HG03066 (cell line): Measurements from ENCODE around the gene DGUOK.
"Not testable (repeated sequence)": the region's sequence is repeated elsewhere in the genome, so short reads cannot be mapped to it uniquely, and the experiment has no call there.

ENCODE experiments used
- ATAC-seq: cut with Tn5 transposase; IDR thresholded peaks from one replicate; pipeline ENCODE4 v1.9.1; 2021; ENCODE audit warnings: low read depth; ENCODE audit not compliant: unreplicated experiment

The DGUOK gene

GRCh38 chr2:73919596-73920228 is 7.0 kb upstream of the DGUOK start:
- ATAC-seq: no peak

DNA sequence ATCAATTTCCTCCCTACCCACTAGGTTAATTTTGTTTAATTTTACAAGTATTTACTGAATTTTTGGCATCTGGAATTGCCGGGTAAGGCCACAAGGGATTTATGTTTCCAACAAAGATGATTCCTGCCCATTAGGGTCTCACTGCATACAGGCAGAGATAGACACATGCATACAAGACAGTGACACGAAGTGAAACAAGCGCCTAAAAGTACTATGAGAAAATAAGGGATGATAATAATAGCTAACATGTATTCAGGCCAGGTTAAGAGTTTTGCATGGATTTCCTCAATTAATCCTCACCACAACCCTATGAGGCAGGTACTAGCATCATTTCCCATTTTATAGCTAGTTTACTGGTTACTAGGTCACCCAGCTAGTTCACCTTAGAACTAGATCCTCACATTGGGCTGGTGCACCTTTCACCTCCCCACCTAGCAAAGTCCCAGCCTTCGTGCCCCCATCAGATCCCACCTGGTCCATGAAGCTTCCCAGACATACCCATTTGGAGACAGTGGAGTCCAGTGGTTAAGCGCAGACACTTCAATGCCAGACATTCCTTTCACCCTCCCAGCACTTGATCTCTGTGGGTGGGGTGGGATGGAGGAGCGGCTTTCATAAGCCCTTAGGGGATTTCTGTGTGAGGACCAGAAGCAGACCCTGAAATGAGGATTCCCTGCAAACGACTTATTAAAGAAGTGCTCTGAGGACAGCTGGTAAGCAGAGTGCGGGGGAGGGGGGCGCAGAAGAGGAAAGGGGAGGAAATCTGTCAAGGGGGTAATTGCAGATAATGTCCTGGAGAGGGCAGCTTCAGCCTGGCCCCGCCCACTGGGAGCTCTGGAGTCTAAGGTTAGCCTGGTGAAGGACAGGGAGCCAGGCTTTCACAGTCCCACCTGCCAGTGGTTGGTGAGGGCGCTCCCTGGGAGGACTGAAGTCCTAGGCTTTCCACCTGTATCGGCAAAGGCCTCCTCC is 5.8 kb upstream of the DGUOK start:
- ATAC-seq: no peak

- ATAC-seq: no peak
These were observed 5.1 kb upstream of the DGUOK start for GRCh38 chr2:73921581-73921980.

- no peak for ATAC-seq
These were observed 4.0 kb upstream of the DGUOK start for GRCh38 chr2:73922681-73923080.

DNA sequence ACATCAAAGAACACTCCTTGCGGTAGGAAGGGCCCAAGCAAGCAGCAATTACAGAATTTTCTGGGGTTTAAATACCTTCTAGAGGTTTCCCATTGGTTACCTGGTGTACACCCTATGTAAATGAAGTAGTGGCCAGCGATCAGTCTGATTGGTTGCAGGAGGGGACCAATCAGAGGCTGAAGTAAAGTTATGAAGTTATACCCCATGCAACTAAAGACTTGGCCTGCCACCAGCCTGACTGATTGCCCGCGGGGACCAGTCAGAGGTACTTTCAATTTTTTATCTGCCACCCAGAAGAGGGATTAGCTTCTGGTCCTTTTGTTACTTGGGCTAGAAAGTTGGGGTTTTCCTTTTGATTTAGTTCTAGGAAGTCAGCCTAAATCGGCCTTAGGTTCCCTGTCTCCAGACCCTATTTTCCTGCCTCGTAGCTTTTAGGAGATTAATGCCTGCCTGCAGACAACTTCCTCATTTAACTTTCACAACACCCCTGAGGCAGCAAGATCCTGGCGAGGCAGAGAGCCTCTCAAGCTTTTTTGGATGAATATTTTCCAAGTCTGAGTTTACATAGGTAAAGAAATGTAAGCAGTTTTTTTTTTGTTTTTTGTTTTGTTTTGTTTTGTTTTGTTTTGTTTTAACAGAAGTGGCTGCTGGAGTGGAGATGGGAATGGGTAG is 1.5 kb upstream of the DGUOK start:
- no peak for ATAC-seq

DNA sequence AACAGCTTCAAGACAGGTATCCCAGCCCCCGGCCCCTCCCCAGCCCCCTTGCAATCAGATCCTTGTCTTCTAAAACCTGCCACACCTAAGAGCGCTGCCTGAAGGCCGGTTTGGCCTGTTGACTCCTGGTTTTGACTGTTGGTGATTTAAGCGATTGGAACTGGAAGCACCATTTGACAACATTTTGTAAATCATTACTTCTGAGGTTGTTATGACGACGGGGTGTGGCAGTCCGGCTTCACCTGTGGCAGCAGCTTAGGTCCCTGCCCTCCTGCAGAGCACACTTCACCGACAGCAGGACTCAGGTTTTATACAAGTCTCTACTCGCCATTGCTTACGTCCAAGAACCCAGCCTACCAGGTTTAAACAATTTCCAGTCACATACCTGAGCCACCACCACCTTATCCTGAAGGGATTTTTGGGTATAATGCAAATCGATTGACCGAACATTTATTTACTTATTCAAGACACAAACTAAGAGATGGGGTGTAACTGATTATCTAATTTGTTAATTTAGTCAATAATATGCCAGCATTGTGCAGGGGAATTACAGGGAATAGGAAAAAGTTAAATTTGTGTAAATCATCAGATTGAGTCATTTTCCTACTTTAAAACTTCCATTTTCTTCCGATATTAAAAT is 707 bp upstream of the DGUOK start:
- no peak for ATAC-seq

- no peak for ATAC-seq
These were observed 664 bp downstream of the DGUOK start for GRCh38 chr2:73927344-73927743.

DNA sequence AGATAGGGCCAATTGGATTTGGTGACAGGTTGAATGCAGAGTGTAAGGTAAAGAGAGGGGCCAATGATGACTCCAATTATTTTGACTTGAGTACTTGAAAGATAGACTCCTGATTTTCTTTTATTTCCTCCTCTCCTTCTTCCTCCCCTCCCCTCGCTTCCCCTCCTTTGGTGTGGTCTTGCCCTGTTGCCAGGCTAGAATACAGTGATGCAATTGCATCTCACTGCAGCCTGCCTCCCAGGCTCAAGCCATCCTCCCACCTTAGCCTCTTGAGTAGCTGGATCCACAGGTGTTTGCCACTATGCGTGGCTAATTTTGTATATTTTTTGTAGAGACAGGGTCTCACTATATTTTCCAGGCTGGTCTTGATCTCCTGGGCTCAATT is 2.3 kb downstream of the DGUOK start:
- ATAC-seq: no peak

DNA sequence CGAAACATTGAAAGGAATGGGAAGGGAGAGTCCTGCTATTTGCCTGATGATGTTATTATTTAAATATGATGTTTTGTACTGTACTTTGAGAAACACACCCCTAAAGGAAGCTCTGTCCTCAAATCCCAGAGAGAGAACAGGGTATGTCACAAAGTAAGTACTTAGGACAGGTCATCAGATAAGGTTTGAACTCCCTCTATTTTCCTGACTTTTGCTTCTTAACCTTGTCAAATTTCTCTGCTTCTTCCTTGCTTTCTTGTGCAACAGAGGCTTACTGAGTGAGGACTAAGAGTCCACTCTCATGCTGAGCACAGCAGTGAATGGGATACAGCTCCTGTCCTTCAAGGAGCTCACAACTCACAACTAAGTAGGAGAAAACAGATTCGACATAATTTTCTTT is 3.7 kb downstream of the DGUOK start:
- no peak for ATAC-seq

- no peak for ATAC-seq
These were observed 5.1 kb downstream of the DGUOK start for GRCh38 chr2:73931531-73932500.

GRCh38 chr2:73933194-73933593 is 6.5 kb downstream of the DGUOK start:
- ATAC-seq: no peak

GRCh38 chr2:73935641-73936040 is 9.0 kb downstream of the DGUOK start:
- no peak for ATAC-seq

DNA sequence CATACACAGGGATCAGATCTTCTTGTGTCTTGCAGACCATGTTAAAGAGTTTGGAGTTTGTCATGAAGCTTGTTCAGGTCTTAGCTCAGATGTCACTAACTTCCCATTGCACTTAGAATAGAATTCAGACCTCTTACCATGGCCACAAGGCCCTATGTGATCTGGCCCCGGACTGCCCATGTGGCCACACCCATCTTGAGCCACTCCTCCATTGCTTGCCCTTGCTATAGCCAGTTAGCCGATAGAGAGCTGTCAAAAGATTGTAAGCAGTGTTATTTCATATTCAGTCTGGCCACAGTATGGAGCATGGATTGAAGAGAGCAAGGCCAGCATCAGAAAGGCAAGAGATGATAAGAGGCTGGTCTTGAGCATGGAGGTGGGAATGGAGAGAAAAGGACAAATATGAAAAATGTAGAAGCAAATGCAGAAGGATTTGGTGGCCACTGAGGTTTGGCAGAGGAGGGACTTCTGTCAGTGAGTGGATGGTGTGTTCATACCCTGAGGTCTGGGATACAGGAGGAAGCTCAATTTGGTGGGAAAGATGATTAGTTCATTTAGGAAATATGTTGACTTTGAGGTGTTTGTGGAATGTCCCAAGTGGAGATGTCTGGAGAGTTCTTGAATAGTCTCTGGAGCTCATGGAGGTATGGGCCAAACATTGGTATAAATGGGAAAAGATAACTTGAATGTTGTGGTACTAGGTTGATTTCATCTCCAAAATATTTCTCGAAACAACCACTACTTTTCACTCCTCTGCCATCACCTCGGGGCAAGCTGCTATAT is 10.6 kb downstream of the DGUOK start:
- ATAC-seq: no peak

DNA sequence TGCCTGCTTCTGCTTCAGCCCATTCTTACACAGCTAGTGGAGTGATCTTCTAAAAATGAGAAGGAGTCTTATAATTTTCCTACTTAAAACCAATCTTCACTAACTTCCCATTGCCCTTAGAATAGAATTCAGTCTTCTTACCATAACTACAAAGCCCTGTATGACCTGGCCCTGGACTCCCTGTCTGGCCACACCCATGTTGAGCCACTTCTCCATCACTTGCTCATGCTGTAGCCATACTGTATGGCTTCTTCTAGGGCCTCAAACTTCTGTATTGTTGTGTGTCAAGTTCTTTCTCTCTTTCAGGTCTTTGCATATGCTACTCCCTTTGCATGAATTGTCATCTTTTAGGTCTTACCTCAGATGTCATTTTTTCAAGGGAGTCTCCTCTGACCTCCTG is 11.2 kb downstream of the DGUOK start:
- ATAC-seq: no peak

GRCh38 chr2:73938718-73939352 is 12.2 kb downstream of the DGUOK start:
- ATAC-seq: no peak

DNA sequence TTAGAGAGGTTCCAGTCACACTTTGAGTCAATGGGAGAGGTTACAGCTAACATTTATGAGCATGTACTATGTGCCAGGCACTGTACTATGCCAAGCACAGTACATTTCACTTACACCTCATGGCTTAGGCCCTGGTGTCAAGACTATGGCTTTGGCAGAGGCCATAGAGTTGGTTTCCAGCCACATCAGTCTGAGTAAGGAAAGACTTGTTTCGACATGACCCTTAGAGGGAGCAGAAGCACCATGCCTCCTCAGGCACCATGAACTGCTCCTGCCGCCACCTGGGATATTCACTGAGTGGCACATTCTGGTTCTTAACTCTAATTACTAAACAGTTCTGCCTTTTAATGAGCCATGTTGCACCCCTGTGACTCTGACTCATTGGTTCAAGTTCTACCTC is 12.7 kb downstream of the DGUOK start:
- no peak for ATAC-seq

DNA sequence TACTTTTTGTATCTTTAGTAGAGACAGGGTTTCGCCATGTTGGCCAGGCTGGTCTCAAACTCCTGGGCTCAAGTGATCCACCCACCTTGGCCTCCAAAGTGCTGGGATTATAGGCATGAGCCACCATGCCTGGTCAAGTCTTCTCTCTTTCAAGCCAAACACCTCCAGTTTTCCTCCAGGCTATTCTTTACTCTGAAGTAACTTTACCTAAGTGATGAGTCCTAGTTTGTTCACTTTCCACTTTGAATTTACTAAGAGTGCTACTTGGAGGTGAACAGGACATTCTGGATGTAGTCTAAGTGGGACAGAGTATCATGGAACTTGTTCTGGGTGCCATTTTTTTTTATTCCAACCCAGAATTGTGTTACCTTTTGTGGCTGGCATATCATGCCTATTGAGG is 13.4 kb downstream of the DGUOK start:
- ATAC-seq: not testable (repeated sequence)

DNA sequence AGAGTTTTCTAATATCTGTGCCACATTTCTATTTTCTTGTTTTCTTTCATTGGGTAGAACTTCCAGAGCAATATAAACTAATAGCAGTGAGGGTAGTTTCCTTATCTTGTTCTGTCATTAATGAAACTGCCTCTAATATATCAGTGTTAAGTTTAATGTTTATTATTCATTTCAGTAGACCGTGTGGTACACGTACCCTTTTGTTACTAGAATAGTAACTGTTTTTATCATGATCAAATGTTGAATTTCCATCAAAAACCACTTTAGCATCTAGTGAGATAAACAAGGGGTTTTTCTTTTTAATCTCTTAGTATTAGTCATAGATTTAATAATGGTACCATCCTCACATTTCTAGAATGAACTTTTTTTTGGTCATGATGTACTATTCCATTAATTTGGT is 16.0 kb downstream of the DGUOK start:
- no peak for ATAC-seq

DNA sequence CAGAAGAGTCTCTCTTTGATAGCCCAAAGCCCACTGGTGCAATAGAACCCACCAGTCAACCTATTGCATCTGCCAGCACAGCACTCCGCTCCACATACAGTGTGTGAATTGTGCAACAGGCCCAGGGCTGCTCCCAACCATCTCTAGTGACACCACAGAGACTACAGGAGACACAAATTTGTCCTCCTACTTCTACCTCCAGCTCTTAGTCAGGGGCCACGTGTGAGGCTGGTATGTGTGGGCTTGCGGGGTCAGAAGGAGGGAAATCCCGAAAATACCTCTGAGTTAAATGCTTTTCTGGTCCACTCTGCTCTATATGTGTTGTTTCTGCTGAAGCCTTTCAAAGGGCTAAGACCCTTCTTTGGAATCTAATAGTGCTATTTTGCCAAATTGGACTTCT is 18.0 kb downstream of the DGUOK start:
- ATAC-seq: no peak
